ENCODE results near the gene PDYN. TPM values are rescaled to one million over a fixed set of nuclear protein-coding genes. Genes with fewer than 3 reads are reported as not detected.

The PDYN gene
- total RNA-seq, 1 donor from 2014 or later = 0.30 TPM

DNA sequence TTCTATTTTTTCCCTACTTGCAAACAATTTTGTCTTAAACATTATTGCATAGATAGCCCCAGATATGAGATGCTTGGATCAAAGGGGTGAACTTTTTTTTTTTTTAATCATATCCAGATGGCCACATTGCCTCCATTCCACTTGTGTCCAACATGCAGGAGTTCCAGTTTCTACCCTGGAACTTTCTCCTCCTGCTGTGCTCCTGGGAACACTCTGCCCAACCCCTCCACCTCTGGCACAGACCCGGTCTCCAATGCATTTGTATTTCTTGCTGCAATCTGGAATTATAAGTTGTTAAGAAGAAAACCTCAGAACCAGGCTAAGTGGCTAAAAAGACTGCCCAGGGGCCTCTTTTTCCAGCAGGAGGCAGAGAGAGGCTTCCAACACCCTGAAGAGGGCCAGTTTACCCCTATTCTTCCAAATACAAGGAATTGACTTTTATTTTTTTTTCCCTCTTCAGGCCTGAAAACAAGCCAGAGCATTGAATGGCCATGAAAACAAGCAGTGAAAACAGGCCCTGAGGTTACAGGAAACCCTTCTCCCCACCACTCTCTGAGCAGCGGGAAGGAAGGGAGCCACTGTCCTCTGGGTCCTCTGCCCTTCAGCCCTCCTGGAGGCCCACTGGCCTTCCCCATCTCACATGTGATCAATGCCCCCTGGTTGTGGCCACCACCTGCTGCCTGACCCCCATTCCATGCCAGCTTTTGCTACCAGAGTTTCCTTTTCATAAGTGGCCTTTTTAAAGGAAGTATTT, 44.3 kb downstream of the PDYN start:
- Histone ChIP-seq H3K4me3 (no peak overlapping the region), H3K79me2 (ENCODE audit: low read depth) (no peaks in the 10 kb centered on the region), H3K27me3 (peaks cover 33% of the 10 kb centered on the region), H3K36me3 (no peaks in the 10 kb centered on the region), H3K9me3 (ENCODE audit: low read depth) (no peaks in the 10 kb centered on the region), H3F3A (ENCODE audit: low read depth) (peaks cover 50% of the 10 kb centered on the region), H2AFZ (replicated peaks) (no peak overlapping the region), H3K4me1 (peaks cover 52% of the 10 kb centered on the region), H4K20me1 (ENCODE audit: low read depth) (no peaks in the 10 kb centered on the region), H3K27ac (no peak overlapping the region), H3K9ac (no peak overlapping the region), H3K4me2 (peak overlapping the region; percentile 35)
- Mint-ChIP-seq H3K27me3 (ENCODE audit: insufficient read depth, low read depth) (peaks cover 8% of the 10 kb centered on the region), H3K27ac (peak overlapping the region; percentile 95), H3K4me3 (no peak overlapping the region), H3K36me3 (no peaks in the 10 kb centered on the region), H3K4me1 (peaks cover 52% of the 10 kb centered on the region), H3K9me3 (no peaks in the 10 kb centered on the region)
- no peak for DNase-seq (ENCODE audit: low spot score)
- no peak for TF ChIP-seq EZH2phosphoT487 (IDR thresholded peaks at IDR 0.05)
- TF ChIP-seq, protein P1, sequence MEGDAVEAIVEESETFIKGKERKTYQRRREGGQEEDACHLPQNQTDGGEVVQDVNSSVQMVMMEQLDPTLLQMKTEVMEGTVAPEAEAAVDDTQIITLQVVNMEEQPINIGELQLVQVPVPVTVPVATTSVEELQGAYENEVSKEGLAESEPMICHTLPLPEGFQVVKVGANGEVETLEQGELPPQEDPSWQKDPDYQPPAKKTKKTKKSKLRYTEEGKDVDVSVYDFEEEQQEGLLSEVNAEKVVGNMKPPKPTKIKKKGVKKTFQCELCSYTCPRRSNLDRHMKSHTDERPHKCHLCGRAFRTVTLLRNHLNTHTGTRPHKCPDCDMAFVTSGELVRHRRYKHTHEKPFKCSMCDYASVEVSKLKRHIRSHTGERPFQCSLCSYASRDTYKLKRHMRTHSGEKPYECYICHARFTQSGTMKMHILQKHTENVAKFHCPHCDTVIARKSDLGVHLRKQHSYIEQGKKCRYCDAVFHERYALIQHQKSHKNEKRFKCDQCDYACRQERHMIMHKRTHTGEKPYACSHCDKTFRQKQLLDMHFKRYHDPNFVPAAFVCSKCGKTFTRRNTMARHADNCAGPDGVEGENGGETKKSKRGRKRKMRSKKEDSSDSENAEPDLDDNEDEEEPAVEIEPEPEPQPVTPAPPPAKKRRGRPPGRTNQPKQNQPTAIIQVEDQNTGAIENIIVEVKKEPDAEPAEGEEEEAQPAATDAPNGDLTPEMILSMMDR (IDR thresholded peaks at IDR 0.05) = no peak
- no peak for TF ChIP-seq EZH2 (IDR thresholded peaks at IDR 0.05)

DNA sequence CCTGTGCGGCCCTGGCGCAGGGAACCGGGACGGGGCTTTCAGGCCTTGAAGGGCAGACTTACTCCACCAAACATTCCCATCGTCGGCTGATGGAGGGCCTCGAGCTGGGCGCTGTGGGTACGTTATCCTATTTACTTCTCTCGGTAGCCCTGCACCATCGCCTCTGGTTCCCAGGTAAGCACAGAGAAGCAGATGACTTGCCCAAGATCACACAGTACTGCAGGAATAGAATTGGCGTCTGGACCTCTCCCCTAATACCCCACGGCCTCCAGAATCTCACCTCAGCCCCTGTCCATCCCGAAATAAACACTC, 46.4 kb downstream of the PDYN start:
- no peaks in the 10 kb centered on the region for H3K9me3 Mint-ChIP-seq
- Histone ChIP-seq H3F3A (ENCODE audit: low read depth) (peaks cover 50% of the 10 kb centered on the region), H3K4me2 (peak overlapping the region; percentile 83), H3K4me1 (peaks cover 52% of the 10 kb centered on the region), H3K4me3 (peak overlapping the region; percentile 48), H3K79me2 (ENCODE audit: low read depth) (no peaks in the 10 kb centered on the region), H3K36me3 (no peaks in the 10 kb centered on the region), H3K9ac (no peak overlapping the region), H3K27me3 (peaks cover 47% of the 10 kb centered on the region), H3K9me3 (ENCODE audit: low read depth) (no peaks in the 10 kb centered on the region), H2AFZ (replicated peaks) (peak overlapping the region; percentile 80), H4K20me1 (ENCODE audit: low read depth) (no peaks in the 10 kb centered on the region), H3K27ac (no peak overlapping the region)
- H3K27me3 Mint-ChIP-seq (ENCODE audit: insufficient read depth, low read depth) = peaks cover 8% of the 10 kb centered on the region
- H3K4me3 Mint-ChIP-seq = peak overlapping the region; percentile 63
- TF ChIP-seq, protein P1 (IDR thresholded peaks at IDR 0.05) = no peak
- TF ChIP-seq EZH2 (IDR thresholded peaks at IDR 0.05) (no peak), EZH2phosphoT487 (IDR thresholded peaks at IDR 0.05) (no peak)
- no peak overlapping the region for H3K27ac Mint-ChIP-seq
- H3K4me1 Mint-ChIP-seq = peaks cover 52% of the 10 kb centered on the region
- no peak for DNase-seq (ENCODE audit: low spot score)
- no peaks in the 10 kb centered on the region for H3K36me3 Mint-ChIP-seq

DNA sequence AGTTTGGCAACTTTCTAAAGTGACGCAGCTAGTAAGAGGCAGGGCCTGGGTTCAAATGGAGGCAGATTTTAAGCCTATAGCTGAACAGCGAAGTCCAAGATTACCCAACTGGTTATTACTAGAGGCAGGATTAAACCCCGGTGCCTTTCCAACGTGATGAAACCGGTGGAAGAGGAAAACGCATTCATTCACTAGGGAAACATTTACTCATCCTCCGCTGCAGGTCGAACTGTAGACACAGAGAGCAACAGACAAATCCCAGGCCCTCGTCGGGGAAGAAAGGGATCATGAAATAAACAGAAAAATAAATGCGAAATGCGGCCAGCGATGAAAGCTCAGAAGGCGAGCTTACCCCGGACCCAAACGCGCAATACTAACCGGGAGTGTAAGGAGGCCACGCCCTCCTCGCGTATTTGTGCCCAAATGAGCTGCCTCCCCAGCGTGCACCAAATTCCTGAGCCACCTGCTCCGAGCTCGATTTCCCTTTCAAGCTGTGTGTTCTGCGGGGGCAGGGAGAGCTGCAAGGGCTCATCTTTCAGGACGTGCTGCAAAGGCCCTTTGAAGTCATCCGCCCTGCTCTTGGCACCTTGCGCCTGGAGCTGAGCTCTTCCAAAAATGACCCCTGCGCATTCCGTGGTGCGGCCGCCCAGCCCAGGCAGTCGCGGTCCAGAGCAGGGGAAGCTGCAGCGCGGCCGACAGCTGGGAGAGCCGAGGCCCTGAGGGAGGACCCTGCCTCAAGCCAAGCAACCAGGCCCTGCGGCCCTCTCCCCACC, 46.9 kb downstream of the PDYN start:
- Histone ChIP-seq H3K4me3 (peak overlapping the region; percentile 48), H3K9ac (no peak overlapping the region), H3K9me3 (ENCODE audit: low read depth) (no peaks in the 10 kb centered on the region), H2AFZ (replicated peaks) (peak overlapping the region; percentile 80), H3K4me1 (peaks cover 52% of the 10 kb centered on the region), H3K79me2 (ENCODE audit: low read depth) (no peaks in the 10 kb centered on the region), H3K27ac (no peak overlapping the region), H3K4me2 (peak overlapping the region; percentile 83), H3F3A (ENCODE audit: low read depth) (peaks cover 50% of the 10 kb centered on the region), H3K36me3 (no peaks in the 10 kb centered on the region), H4K20me1 (ENCODE audit: low read depth) (no peaks in the 10 kb centered on the region), H3K27me3 (peaks cover 47% of the 10 kb centered on the region)
- H3K9me3 Mint-ChIP-seq = no peaks in the 10 kb centered on the region
- TF ChIP-seq, protein P1 (IDR thresholded peaks at IDR 0.05) = no peak
- TF ChIP-seq EZH2 (IDR thresholded peaks at IDR 0.05) (peak; percentile 54), EZH2phosphoT487 (IDR thresholded peaks at IDR 0.05) (peak; percentile 70)
- no peaks in the 10 kb centered on the region for H3K36me3 Mint-ChIP-seq
- H3K27ac Mint-ChIP-seq = peak overlapping the region; percentile 47
- H3K27me3 Mint-ChIP-seq (ENCODE audit: insufficient read depth, low read depth) = peaks cover 8% of the 10 kb centered on the region
- H3K4me3 Mint-ChIP-seq = peak overlapping the region; percentile 81
- peak; percentile 96 for DNase-seq (ENCODE audit: low spot score)
- peaks cover 52% of the 10 kb centered on the region for H3K4me1 Mint-ChIP-seq
